GM04504 (cell line): Measurements from ENCODE around the gene FGGY.

Source experiments
- DNase-seq: peaks from one replicate; pipeline ENCODE4 v3.0.0-alpha.2; 2012; ENCODE audit warnings: low read depth

FGGY gene

GRCh38 chr1:59415881-59416280, 119.0 kb downstream of the FGGY start:
- DNase-seq, result peak; percentile 65

- DNase-seq, result no peak
Observed at GRCh38 chr1:59417406-59417805, 120.5 kb downstream of the FGGY start.

- DNase-seq, result no peak
Observed at GRCh38 chr1:59418363-59419144, 121.7 kb downstream of the FGGY start.

GRCh38 chr1:59419361-59420140, 122.7 kb downstream of the FGGY start:
- DNase-seq, result no peak

GRCh38 chr1:59421232-59421920, 124.5 kb downstream of the FGGY start:
- no peak for DNase-seq

- no peak for DNase-seq
Observed at GRCh38 chr1:59422921-59423575, 126.2 kb downstream of the FGGY start.

GRCh38 chr1:59427155-59427554, 130.3 kb downstream of the FGGY start:
- peak; percentile 44 for DNase-seq

- no peak for DNase-seq
Observed at GRCh38 chr1:59427784-59428183, 130.9 kb downstream of the FGGY start.

GRCh38 chr1:59428828-59429227, 131.9 kb downstream of the FGGY start:
- DNase-seq, result no peak

- DNase-seq, result no peak
Observed at GRCh38 chr1:59429656-59430055, 132.8 kb downstream of the FGGY start.

GRCh38 chr1:59431566-59432294, 134.8 kb downstream of the FGGY start:
- DNase-seq, result no peak

- no peak for DNase-seq
Observed at GRCh38 chr1:59432531-59433439, 135.9 kb downstream of the FGGY start.

- DNase-seq, result peak; percentile 88
Observed at GRCh38 chr1:59433440-59433813, 136.5 kb downstream of the FGGY start.

- peak; percentile 52 for DNase-seq
Observed at GRCh38 chr1:59434336-59434735, 137.4 kb downstream of the FGGY start.

- no peak for DNase-seq
Observed at GRCh38 chr1:59436637-59437036, 139.7 kb downstream of the FGGY start.

GRCh38 chr1:59438058-59438560, 141.2 kb downstream of the FGGY start:
- DNase-seq, result no peak

GRCh38 chr1:59442492-59442891, 145.6 kb downstream of the FGGY start:
- no peak for DNase-seq

- DNase-seq, result no peak
Observed at GRCh38 chr1:59443310-59443709, 146.4 kb downstream of the FGGY start.

GRCh38 chr1:59444520-59444919, 147.6 kb downstream of the FGGY start:
- no peak for DNase-seq

GRCh38 chr1:59445040-59445439, 148.1 kb downstream of the FGGY start:
- DNase-seq, result no peak
